Loucy (cell line): ENCODE measurements around the gene SAMSN1.
"Not testable (repeated sequence)": the region's sequence is repeated elsewhere in the genome, so short reads cannot be mapped to it uniquely, and the experiment has no call there.

Experiments
- H2AFZ ChIP-seq: fragments of 200-600 bp; sonication (generic); 2 replicates; pipeline ENCODE4 v1.6.0; 2016; ENCODE audit warnings: antibody characterized with exemption, mild to moderate bottlenecking, low read length, moderate library complexity
- H3F3A ChIP-seq: fragments of 200-600 bp; 2 replicates; pipeline ENCODE4 v1.6.0; 2016; ENCODE audit warnings: antibody characterized with exemption, low read depth, mild to moderate bottlenecking
- H3K27me3 ChIP-seq: fragments of 200-600 bp; sonication (generic); 2 replicates; pipeline ENCODE4 v1.6.1; 2014; ENCODE audit warnings: low read length, mild to moderate bottlenecking; ENCODE audit not compliant: insufficient read depth, poor library complexity, severe bottlenecking
- H3K36me3 ChIP-seq: fragments of 200-600 bp; sonication (generic); 2 replicates; pipeline ENCODE4 v1.6.1; 2016; ENCODE audit warnings: low read length; ENCODE audit not compliant: insufficient read depth
- H3K4me1 ChIP-seq: fragments of 200-600 bp; sonication (generic); 2 replicates; pipeline ENCODE4 v1.5.1; 2014; ENCODE audit warnings: low read length, mild to moderate bottlenecking; ENCODE audit not compliant: insufficient read depth, poor library complexity, severe bottlenecking
- H3K4me2 ChIP-seq: fragments of 200-600 bp; sonication (generic); 2 replicates; pipeline ENCODE4 v1.6.0; 2014; ENCODE audit warnings: antibody characterized with exemption, low read length, low read depth, mild to moderate bottlenecking; ENCODE audit not compliant: poor library complexity, severe bottlenecking
- H3K4me3 ChIP-seq: fragments of 200-600 bp; sonication (generic); 2 replicates; pipeline ENCODE4 v1.5.1; 2014; ENCODE audit warnings: low read length, mild to moderate bottlenecking, mixed read lengths; ENCODE audit not compliant: poor library complexity, severe bottlenecking
- H3K79me2 ChIP-seq: fragments of 200-600 bp; sonication (generic); 2 replicates; pipeline ENCODE4 v1.6.1; 2014; ENCODE audit warnings: low read length; ENCODE audit not compliant: insufficient read depth
- H3K9ac ChIP-seq: fragments of 200-600 bp; sonication (generic); 2 replicates; pipeline ENCODE4 v1.6.0; 2014; ENCODE audit warnings: mild to moderate bottlenecking, low read depth, low read length, moderate library complexity; ENCODE audit not compliant: poor library complexity, severe bottlenecking
- H3K9me2 ChIP-seq: fragments of 200-600 bp; sonication (generic); replicated peaks from 2 replicates; pipeline ENCODE4 v1.6.1; 2016; ENCODE audit warnings: low read depth, low read length, mixed read lengths
- H3K9me3 ChIP-seq: fragments of 200-600 bp; sonication (generic); 2 replicates; pipeline ENCODE4 v1.6.1; 2014; ENCODE audit warnings: mild to moderate bottlenecking, antibody characterized with exemption, low read length, low read depth; ENCODE audit not compliant: insufficient read depth
- H4K20me1 ChIP-seq: fragments of 200-600 bp; sonication (generic); 2 replicates; pipeline ENCODE4 v1.6.0; 2014; ENCODE audit warnings: antibody characterized with exemption, low read length, mild to moderate bottlenecking; ENCODE audit not compliant: insufficient read depth, poor library complexity, severe bottlenecking
- CTCF ChIP-seq: fragments of 200-600 bp; sonication (generic); conservative IDR thresholded peaks from 2 replicates; pipeline ENCODE4 v1.5.1; 2014; ENCODE audit warnings: mild to moderate bottlenecking, antibody characterized with exemption, low read length
- EZH2phosphoT487 ChIP-seq: fragments of 200-600 bp; IDR thresholded peaks from 2 replicates; pipeline ENCODE4 v1.6.1; 2018; ENCODE audit warnings: antibody characterized with exemption, mild to moderate bottlenecking, moderate library complexity, borderline replicate concordance

The SAMSN1 gene

GRCh38 chr21:14513804-14514203 lies 32.3 kb downstream of the SAMSN1 start:
- no peak overlapping the region for H3K4me2 ChIP-seq
- H3F3A ChIP-seq, result no peaks in the 10 kb centered on the region
- no peak overlapping the region for H3K9ac ChIP-seq
- H3K9me3 ChIP-seq, result peaks cover 6% of the 10 kb centered on the region; the same call in 1 of the 2 replicates
- peaks cover 3% of the 10 kb centered on the region for H3K4me1 ChIP-seq
- no peak for TF ChIP-seq EZH2phosphoT487
- no peak for TF ChIP-seq CTCF
- H3K9me2 ChIP-seq, result no peaks in the 10 kb centered on the region
- no peak overlapping the region for H2AFZ ChIP-seq
- H3K36me3 ChIP-seq, result peaks cover 83% of the 10 kb centered on the region
- peaks cover 5% of the 10 kb centered on the region for H3K27me3 ChIP-seq
- no peaks in the 10 kb centered on the region for H4K20me1 ChIP-seq
- H3K4me3 ChIP-seq, result no peak overlapping the region
- H3K79me2 ChIP-seq, result peaks cover 8% of the 10 kb centered on the region; the same call in 1 of the 2 replicates

GRCh38 chr21:14506859-14507457 lies 39.2 kb downstream of the SAMSN1 start:
- not testable (repeated sequence) for H3K4me2 ChIP-seq

GRCh38 chr21:14500873-14501272 lies 45.2 kb downstream of the SAMSN1 start:
- no peak overlapping the region for H3K4me2 ChIP-seq
- no peaks in the 10 kb centered on the region for H4K20me1 ChIP-seq
- no peaks in the 10 kb centered on the region for H3K9me2 ChIP-seq
- no peak overlapping the region for H2AFZ ChIP-seq
- TF ChIP-seq EZH2phosphoT487 (no peak), CTCF (no peak)
- no peak overlapping the region for H3K9ac ChIP-seq
- H3K4me3 ChIP-seq, result no peak overlapping the region
- no peaks in the 10 kb centered on the region for H3K4me1 ChIP-seq
- peaks cover 13% of the 10 kb centered on the region; the same call in 1 of the 2 replicates for H3K79me2 ChIP-seq
- no peaks in the 10 kb centered on the region for H3K9me3 ChIP-seq
- H3K36me3 ChIP-seq, result peaks cover 90% of the 10 kb centered on the region
- no peaks in the 10 kb centered on the region for H3K27me3 ChIP-seq
- H3F3A ChIP-seq, result no peaks in the 10 kb centered on the region

More at GRCh38 chr21:14506859-14507457, 39.2 kb downstream of the SAMSN1 start:
- H3F3A ChIP-seq, H2AFZ ChIP-seq, H3K9me2 ChIP-seq, H3K4me3 ChIP-seq, H3K4me1 ChIP-seq, H3K9ac ChIP-seq, H3K27me3 ChIP-seq, H3K9me3 ChIP-seq, H4K20me1 ChIP-seq: not testable (repeated sequence)
- Histone ChIP-seq H3K79me2 (peaks cover 19% of the 10 kb centered on the region; the same call in 1 of the 2 replicates), H3K36me3 (peaks cover 88% of the 10 kb centered on the region)

- Histone ChIP-seq H3K4me2 (no peak overlapping the region), H3K4me1 (no peaks in the 10 kb centered on the region), H3F3A (no peaks in the 10 kb centered on the region), H3K79me2 (peaks cover 5% of the 10 kb centered on the region; the same call in 1 of the 2 replicates), H4K20me1 (no peaks in the 10 kb centered on the region), H3K4me3 (no peak overlapping the region), H3K27me3 (no peaks in the 10 kb centered on the region), H3K36me3 (peaks cover 94% of the 10 kb centered on the region), H2AFZ (no peak overlapping the region), H3K9me3 (no peaks in the 10 kb centered on the region), H3K9ac (no peak overlapping the region), H3K9me2 (no peaks in the 10 kb centered on the region)
- no peak for TF ChIP-seq EZH2phosphoT487
- no peak for TF ChIP-seq CTCF
Measured at GRCh38 chr21:14499316-14499715, 46.8 kb downstream of the SAMSN1 start.
